NOMO-1 (cell line): Measurements from ENCODE around the gene CD3E.
"Not testable (repeated sequence)": the region's sequence is repeated elsewhere in the genome, so short reads cannot be mapped to it uniquely, and the experiment has no call there.

ENCODE experiments used
- DNase-seq, 2 experiments: peaks; one replicate each; lab custom pipeline; 2025; ENCODE audit not compliant: unreplicated experiment in 2 of 2; lab: John Stamatoyannopoulos, UW

CD3E gene

DNA sequence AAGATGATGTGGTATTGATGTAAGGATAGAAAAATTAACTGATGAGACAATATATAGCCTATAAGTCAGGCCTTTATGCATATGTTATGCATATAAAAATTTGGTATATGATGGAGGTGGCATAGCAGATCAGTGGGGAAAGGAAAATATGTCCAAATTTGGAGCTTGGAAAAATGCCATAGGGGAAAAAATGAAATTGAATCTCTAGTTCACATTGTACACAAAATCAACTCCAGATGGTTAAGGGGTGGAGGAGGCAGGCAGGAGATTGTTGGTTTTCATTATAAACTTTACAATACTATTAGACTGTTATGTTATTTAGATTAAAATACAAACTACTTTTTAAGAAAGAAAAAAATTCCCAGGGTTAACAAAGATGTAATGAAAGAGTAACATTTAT, 15.1 kb upstream of the CD3E start:
- DNase-seq, result no peak

DNA sequence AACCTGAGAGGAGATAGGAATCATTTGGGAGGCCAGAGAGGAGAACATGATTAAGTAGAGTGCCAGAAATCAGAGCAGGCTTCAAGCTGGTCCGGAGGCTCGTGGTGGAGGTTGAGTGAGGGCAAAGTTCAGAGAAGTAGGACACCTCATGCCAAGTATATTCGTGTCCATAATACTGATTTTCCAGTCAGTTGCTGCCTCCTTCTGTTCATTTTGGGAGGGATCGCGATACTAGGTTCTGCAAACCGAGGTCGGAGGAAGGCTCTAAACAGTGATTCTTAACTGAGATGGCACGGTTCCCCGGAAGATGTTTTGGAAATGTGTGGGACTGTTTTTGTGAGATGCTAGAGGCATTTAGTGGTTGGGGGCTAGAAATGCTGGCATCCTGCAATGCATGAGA, 13.6 kb upstream of the CD3E start:
- peak; percentile 49 to 73 for DNase-seq

DNA sequence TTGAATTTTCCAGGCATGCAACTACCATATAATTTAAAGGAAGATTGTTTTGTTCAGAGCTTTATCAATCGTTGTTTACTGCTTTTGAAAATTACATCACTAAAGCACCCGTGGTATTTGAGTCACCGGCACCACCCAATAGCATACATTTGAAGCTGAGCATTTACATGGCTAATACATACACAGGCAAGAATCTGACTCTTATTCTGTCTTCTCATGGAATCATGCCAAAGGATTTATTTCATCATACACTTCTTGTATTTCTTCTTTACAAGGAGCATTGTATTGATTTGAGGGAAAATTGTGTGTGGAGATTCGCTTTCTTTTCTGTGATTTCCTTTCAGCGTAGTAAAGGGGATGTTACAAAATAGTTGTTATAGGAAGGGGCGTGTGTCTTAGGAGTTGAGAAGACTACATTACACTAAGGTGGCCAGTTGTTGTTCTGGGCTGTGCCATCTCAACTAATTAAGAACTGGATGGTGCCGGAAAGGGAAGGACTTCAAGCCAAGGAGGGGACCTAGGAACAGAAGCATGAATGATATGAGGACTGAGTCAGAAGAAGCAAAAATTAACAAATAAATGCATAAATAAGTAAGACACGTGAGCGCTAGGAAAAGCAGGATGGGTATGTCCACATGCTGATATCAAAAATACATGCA, 12.9 kb upstream of the CD3E start:
- DNase-seq, result peak in 1 of 2 experiments; percentile 74

DNA sequence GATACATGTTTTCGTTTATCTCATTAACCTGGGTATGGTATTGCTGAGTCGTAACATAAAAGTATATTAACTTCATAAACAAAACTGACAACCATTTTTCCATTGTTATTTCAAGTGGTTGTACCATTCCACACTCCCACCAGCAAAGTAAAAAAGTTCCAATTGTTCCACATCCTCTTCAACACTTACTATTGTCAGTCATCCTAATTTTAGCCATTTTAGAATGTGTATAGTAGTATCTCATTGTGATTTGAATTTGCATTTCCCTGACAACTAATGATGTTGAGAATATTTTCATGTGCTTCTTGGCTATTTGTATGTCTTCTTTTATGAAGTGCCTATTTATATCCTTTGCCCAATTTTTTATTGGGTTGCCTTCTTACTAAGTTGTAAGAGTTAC, 10.5 kb upstream of the CD3E start:
- no peak for DNase-seq

DNA sequence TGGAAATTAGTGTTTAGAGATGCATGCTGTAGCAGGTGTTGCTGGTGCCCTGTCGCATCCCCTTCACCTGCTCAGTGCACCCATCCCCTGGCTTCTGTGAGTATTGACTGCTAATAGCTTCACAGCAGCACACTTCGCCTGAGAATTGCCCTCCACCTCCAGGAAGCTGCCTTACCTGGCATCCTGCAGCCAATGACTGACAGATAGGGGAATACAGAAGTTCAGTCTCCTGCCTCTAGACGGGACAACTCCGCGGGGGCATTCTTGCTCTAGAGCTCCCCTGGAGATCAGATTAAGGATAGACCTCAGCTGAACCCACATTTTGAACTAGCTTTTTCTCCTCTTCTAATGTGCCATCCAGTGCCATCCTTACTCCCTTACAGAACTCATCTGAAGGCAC, 9.3 kb upstream of the CD3E start:
- DNase-seq, result no peak

DNA sequence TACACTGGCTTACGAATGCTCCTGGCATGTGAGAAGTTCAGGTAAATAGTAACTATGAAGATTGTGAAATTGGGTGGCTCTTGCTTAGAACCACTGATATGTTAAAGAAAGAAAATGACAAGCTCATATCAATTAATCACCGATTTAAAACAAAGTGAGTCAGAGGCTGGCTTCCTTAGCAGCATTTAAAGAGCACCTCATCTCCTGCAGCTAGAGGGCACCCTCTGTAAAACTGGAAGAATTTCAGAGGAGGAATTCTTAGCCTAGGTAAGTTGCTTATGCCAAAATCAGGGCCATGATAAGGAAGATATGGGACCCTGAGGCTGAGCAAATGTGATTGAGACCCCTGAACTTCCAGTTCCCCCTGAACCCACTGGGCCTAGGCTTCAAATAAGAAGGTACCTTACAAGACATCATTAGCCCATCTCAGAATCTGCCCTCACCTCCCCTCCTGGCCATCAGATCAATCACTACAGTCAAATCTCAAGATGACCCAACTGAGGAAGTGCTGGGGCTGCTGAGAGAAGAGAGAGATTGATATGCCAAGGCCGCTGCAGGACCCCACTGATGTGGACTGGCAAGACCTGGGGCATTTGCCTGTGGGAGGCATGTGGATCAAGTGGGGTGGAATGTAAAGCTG, 8.6 kb upstream of the CD3E start:
- peak in 1 of 2 experiments; percentile 10 for DNase-seq

DNA sequence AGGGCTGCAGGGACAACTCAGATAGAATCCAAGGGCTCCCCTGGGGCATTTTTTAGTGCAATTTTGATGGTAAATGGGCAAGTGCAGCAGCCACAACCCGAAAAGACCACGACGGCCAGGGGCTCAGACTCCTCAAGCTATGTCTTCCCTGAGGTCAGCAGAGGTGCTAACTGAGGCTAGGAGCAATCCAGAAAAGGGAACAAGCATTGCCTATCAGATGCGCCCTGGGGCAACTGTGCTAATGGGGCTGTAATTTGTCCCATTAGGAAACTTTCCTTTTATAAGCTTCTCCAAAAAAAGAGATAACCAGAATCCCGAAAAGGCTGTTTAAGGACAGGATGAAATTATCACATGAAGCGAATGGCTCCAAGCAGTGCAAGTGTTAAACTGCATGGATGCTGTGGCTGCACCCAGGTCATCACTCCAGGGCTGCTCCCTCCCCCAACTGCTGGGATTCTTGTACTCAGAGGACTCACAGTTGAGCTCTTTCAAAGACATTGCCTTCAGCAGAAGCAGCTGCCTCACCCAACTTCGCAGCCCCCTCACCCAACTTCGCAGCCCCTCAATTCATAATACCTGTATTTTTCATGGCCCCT, 2.8 kb upstream of the CD3E start:
- DNase-seq, result no peak

DNA sequence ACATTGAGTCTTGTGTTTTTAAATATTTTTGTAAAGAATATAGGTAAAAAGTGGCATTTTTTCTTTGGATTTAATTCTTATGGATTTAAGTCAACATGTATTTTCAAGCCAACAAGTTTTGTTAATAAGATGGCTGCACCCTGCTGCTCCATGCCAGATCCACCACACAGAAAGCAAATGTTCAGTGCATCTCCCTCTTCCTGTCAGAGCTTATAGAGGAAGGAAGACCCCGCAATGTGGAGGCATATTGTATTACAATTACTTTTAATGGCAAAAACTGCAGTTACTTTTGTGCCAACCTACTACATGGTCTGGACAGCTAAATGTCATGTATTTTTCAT, 333 bp upstream of the CD3E start:
- no peak for DNase-seq

DNA sequence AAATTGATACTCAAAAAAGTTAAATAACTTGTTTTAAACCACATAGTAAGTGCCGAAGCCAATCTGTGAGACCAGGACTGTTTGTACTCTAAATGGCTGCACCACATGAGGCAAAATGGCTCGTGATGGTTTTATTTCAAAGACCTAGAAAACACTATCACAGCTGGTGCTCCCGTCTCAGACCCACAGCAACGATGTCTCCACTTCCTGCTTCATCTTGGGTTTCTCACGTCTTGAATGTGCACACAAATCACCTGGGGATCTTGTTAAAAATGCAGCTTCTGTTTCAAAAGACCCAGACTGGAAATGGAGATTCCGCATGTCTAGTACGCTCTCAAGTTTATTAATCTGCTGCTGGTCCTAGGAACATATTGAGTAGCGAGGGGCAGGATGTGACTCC, 1.2 kb downstream of the CD3E start:
- no peak for DNase-seq

DNA sequence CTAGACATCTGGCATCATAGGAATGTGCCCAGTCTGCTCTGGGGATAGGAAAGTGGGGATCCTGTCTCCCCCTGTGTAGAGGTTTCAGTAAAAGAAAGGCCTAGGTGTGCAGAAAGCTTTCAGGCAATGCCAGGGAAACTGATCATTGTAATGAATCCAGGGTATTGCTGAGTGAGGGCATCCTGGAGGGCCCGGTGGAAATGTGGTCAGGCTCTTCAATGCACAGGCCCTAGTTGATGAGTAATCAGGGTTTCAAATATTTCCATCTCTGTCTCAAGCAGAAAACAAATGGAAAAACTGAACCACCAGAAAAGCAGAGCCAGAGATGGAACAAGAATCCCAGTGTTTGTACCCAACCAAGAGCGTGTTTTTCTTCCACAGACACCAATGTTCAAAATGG, 2.0 kb downstream of the CD3E start:
- DNase-seq, result no peak

DNA sequence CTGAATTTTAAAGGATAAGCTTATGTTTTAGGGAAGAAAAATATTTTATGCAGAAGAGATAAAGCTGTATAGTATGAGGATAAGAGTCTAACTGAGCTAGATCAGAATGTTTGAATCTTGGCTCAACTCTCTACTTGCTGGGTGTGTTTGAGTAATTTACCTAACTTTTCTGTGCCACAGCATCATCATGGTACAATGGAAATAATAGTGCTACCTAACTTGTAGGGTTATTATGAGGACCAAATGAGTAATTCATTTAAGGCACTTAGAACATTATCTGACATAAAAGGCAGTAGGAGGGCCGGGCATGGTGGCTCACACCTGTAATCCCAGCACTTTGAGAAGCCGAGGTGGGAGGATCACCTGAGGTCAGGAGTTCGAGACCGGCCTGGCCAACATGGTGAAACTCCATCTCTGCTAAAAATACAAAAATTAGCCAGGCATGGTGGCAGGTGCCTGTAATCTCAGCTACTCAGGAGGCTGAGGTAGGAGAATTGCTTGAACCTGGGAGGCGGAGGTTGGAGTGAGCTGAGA, 4.5 kb downstream of the CD3E start:
- not testable (repeated sequence) for DNase-seq

DNA sequence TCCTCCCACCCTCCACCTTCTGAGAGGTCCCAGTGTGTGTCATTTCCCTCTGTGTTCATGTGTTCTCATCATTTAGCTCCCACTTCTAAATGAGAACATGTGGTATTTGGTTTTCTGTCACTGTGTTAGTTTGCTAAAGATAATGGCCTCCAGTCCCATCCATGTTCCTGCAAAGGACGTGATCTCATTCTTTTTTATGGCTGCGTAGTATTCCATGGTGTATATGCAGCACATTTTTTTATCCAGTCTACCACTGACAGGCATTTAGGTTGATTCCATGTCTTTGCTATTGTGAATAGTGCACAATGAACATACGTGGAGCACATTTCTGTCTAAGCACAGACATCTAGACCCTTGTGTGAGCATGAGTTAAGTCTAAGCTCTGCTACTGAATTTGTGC, 5.7 kb downstream of the CD3E start:
- no peak for DNase-seq

DNA sequence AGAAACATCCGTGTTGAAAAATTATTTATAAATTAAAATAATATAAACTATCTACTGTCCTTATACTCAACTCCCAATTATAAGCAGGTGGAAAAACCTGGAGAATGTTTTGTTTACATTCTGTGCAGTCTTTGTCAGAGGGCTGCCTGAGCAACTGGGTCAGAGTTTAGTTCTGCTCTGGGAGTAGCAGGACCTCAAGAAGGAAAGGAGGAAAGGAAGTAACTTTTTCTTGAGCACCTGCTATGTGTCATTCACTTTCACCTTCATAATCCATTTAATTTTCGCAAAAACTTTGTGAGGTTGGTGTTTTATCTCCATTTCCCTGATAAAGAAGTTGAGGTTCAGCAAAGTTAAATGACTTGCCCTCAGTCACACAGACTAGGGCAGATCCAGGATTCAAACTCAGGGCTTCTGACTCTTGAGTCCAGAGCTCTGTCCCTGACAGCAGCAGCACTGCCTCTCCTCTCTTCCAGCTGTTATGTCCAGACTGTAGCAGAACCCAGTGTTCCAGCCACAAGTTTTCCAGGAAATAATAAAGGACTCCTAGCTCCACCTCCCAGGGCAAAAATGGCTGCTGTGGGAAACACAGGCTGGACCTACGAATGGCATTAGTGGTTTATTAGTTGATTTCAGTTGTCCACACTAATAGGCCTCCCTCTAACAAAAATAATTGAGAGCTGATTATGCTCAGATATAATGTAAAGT, 6.4 kb downstream of the CD3E start:
- DNase-seq, result no peak

DNA sequence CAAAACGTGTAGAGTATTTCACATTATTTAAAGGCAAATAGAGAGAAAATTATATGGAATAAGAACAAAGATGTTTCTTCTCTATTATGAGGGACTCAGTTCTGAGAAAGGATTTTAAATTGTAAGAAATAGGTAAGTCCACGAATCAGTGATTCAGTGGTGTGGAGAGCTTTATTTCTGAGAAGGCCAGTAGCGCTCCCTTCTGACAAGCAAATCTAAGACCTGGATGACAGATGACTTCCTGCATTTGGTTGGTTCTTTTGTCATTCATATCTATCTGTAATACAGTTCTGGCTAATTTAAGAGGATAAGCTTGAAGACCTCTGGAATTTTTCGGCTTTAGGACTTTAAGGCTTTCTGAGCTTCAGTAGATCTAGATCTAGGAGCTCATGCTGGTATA, 7.0 kb downstream of the CD3E start:
- no peak for DNase-seq

DNA sequence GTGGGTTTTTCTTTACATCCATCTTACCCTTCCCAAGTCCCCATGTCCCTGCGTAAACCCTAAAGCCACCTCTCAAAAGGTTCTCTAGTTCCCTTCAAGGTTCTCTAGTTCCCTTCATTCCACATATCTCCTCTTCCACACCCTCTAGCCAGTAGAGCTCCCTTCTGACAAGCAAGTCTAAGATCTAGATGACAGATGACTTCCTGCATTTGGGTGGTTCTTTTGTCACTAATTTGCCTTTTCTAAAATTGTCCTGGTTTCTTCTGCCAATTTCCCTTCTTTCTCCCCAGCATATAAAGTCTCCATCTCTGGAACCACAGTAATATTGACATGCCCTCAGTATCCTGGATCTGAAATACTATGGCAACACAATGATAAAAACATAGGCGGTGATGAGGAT, 7.8 kb downstream of the CD3E start:
- DNase-seq, result no peak

DNA sequence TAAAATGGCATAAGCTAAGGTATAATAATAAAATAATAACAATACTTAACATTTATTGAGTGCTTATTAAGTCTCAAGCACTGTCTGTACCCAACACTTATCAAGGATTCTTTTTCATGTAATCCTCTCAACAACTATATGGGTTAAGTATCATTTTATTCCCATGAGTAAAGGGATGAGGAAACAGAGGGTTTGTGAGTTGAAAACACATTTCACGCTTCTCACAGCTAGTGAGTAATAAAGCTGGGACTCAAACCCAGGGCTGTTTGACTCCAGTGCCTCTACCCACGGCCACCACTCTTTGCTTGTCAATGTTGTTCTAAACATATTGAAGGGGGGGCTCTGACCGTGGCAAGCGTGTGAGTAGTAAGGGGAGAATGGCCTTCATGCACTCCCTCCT, 8.7 kb downstream of the CD3E start:
- DNase-seq, result no peak

DNA sequence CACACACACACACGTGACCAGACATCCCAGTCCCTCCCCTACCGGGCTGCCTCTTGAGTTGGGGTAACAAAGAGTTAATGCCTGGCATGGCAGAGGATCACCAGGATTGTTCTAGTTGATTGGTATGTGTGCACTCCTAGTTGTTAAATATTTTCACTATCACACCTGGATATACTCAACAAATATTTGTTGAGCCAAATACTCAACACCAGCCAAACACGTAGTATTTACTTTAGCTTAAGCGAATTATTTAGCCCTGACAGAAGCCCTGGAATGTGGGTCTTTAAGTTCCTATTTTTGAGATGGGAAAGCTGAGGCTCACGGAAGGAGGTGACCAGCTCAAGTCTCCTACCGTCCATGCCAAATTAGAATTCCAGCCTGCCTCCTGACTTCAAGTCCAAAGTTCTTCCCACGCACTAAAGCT, 10.5 kb downstream of the CD3E start:
- DNase-seq, result no peak

DNA sequence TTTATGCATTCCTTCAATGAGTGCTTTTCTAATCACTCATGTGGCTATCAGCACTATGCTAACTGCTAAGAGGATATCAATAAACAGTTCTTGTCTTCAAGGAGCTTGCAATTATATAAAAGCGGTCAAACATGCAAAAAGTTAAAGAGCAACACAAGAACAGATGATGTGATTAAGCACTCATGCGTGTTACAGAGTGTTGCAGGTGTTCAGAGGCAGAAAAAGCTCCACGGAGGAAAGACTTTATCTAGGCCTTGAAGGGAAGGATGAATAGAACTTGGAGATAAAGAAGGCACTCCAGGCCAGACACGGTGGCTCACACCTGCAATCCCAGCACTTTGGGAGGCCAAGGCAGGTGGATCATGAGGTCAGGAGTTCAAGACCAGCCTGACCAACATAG, 13.6 kb downstream of the CD3E start:
- DNase-seq, result no peak

DNA sequence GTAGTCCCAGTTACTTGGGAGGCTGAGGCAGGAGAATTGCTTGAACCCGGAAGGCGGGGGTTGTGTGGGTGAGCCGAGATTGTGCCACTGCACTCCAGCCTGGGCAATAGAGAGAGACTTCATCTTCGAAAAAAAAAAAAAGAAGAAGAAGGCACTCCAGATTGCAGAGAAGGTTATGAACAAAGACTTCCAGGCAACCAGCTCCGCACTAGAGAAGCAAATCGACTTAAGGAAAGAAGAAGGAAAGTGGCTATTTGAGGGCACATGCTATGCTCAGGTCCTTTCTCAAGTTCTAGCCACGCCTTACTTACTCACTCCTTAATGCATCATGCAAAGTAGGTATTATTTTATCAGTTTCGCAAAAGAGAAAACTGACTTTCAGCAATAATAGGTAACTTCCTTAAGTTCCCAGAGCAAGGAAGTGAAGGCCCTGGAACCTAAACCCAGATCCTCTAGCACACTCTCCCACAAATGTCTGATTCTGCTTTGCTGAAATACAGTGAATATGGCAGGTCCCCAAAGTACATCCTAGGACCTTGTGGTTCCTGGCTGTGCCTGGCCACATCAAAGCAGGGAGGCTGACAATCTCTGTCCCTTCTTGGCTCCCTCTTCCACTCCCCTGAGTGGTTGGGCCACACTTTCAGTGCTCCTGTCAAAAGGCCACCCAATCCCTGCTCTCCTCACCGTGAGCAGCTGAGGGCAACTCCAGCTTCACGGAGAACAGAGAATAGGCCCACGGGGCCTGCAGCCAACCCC, 14.2 kb downstream of the CD3E start:
- peak; percentile 16 to 55 for DNase-seq

DNA sequence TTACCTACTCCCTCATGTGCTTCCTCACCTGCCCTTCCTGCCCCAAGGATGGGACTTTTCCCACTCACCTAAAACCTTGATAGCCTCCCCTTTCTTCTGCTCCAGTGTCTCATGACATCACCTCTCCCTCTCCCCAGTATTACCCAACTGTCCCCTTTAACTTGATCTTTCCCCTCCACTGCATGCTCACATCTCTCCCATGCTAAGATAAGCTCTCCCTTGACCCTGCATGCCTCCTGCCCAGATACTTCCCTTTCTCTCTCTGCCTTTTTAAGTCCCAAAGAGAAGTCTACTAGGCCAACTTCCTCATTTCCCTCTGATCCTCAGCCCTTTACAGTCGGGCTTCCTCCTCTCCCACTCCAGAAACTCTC, 14.8 kb downstream of the CD3E start:
- DNase-seq, result peak; percentile 77 to 82

DNA sequence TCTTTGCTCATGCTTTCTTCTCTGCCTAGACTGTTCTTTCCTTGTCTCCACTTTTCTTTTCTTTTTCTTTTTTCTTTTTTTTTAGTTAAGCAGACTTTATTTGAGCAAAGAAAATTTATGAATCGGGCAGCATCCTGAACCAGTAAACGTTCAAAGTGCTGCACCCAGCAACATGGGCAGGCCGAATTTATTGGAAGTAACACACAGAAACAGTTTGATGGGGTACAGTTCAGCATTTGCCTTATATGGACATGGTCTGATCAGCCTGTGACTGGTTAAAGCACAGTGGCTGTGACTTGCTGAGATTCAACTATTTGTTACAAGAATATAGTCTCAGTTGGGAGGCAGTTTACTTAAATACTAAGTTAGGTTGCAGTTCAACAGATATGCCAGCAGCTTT, 16.0 kb downstream of the CD3E start:
- no peak for DNase-seq
